HepG2 (cell line): Measurements from ENCODE around the gene MPG. TPM values are rescaled to one million over a fixed set of nuclear protein-coding genes. Genes with fewer than 3 reads are reported as not detected.
A peak's percentile ranks its signal among the peaks of the same experiment; 100 is the strongest.

ENCODE experiments used
- AGO1 ChIP-seq: fragments of 200-400 bp; formaldehyde crosslinking; IDR thresholded peaks from 2 replicates; pipeline ENCODE4 v1.6.1; 2017; ENCODE audit warnings: mild to moderate bottlenecking, low read depth, low read length, moderate library complexity; ENCODE audit not compliant: poor library complexity, severe bottlenecking
- ATF7-NPFF ChIP-seq: sonication (generic); formaldehyde crosslinking; IDR thresholded peaks from 2 replicates; pipeline ENCODE4 v1.8.1; 2023; ENCODE audit warnings: mild to moderate bottlenecking, low read depth, missing genetic modification reagents, moderate library complexity
- CC2D1A ChIP-seq: sonication (generic); formaldehyde crosslinking; IDR thresholded peaks from 2 replicates; pipeline ENCODE4 v1.8.1; 2023; ENCODE audit warnings: mild to moderate bottlenecking, missing genetic modification reagents
- CEBPB ChIP-seq: IDR thresholded peaks from 2 replicates; pipeline ENCODE4 v1.6.1; 2011; ENCODE audit warnings: low read depth, low read length, improper control_type of control experiment, borderline replicate concordance
- DRAP1 ChIP-seq: IDR thresholded peaks from 2 replicates; pipeline ENCODE4 v1.6.1; 2016; ENCODE audit warnings: missing genetic modification reagents, missing compliant biosample characterization
- GTF3A ChIP-seq: sonication (generic); formaldehyde crosslinking; conservative IDR thresholded peaks from 2 replicates; pipeline ENCODE4 v1.4.0; 2020; ENCODE audit warnings: mild to moderate bottlenecking, missing genetic modification reagents
- GZF1 ChIP-seq: sonication (generic); formaldehyde crosslinking; IDR thresholded peaks from 2 replicates; pipeline ENCODE4 v1.5.1; 2020; ENCODE audit warnings: mild to moderate bottlenecking, missing genetic modification reagents
- HMG20B ChIP-seq: conservative IDR thresholded peaks from 2 replicates; pipeline ENCODE4 v1.6.1; 2016; ENCODE audit warnings: missing genetic modification reagents, missing compliant biosample characterization
- MXD1 ChIP-seq: sonication (generic); formaldehyde crosslinking; IDR thresholded peaks from 2 replicates; pipeline ENCODE4 v1.4.0; 2020; ENCODE audit warnings: mild to moderate bottlenecking, missing genetic modification reagents
- NFRKB ChIP-seq: fragments of 450-650 bp; IDR thresholded peaks from 2 replicates; pipeline ENCODE4 v1.6.1; 2017
- NFYC ChIP-seq: IDR thresholded peaks from 2 replicates; pipeline ENCODE4 v1.6.1; 2016; ENCODE audit warnings: missing genetic modification reagents, missing compliant biosample characterization
- PITX1 ChIP-seq: sonication (generic); formaldehyde crosslinking; IDR thresholded peaks from 2 replicates; pipeline ENCODE4 v1.5.1; 2020; ENCODE audit warnings: mild to moderate bottlenecking, missing genetic modification reagents
- POGK ChIP-seq: sonication (generic); formaldehyde crosslinking; conservative IDR thresholded peaks from 2 replicates; pipeline ENCODE4 v1.8.0; 2022; ENCODE audit warnings: mild to moderate bottlenecking, moderate library complexity, missing genetic modification reagents
- RCOR2 ChIP-seq: IDR thresholded peaks from 2 replicates; pipeline ENCODE4 v1.6.1; 2016; ENCODE audit warnings: missing biosample characterization, missing genetic modification reagents
- SP4 ChIP-seq: sonication (generic); formaldehyde crosslinking; IDR thresholded peaks from 2 replicates; pipeline ENCODE4 v1.8.1; 2023; ENCODE audit warnings: mild to moderate bottlenecking, missing genetic modification reagents
- SRSF1 ChIP-seq: fragments of 200-400 bp; formaldehyde crosslinking; optimal IDR thresholded peaks from 2 replicates; pipeline ENCODE3; 2017; ENCODE audit warnings: mild to moderate bottlenecking, low read depth, low read length, moderate library complexity
- SSRP1 ChIP-seq: IDR thresholded peaks from 2 replicates; pipeline ENCODE4 v1.6.1; 2016; ENCODE audit warnings: control low read depth
- TAF15 ChIP-seq: fragments of 200-400 bp; formaldehyde crosslinking; IDR thresholded peaks from one replicate; pipeline ENCODE4 v1.6.1; 2018; ENCODE audit warnings: mild to moderate bottlenecking, low read depth, low read length; ENCODE audit not compliant: poor library complexity, severe bottlenecking
- TMF1 ChIP-seq: sonication (generic); formaldehyde crosslinking; IDR thresholded peaks from 2 replicates; pipeline ENCODE4 v1.8.1; 2022; ENCODE audit warnings: low read depth, missing genetic modification reagents
- XBP1 ChIP-seq: sonication (generic); formaldehyde crosslinking; IDR thresholded peaks from 2 replicates; pipeline ENCODE4 v1.5.0; 2020; ENCODE audit warnings: missing genetic modification reagents
- ZMAT5 ChIP-seq: sonication (generic); formaldehyde crosslinking; IDR thresholded peaks from 2 replicates; pipeline ENCODE4 v1.5.0; 2020; ENCODE audit warnings: mild to moderate bottlenecking, low read depth, missing genetic modification reagents, borderline replicate concordance
- ZNF253 ChIP-seq: sonication (generic); formaldehyde crosslinking; IDR thresholded peaks from 2 replicates; pipeline ENCODE4 v1.8.0; 2022; ENCODE audit warnings: mild to moderate bottlenecking, missing genetic modification reagents, borderline replicate concordance
- ZNF317 ChIP-seq: sonication (generic); formaldehyde crosslinking; IDR thresholded peaks from 2 replicates; pipeline ENCODE4 v1.5.0; 2020; ENCODE audit warnings: mild to moderate bottlenecking, missing genetic modification reagents
- ZNF383 ChIP-seq: sonication (generic); formaldehyde crosslinking; IDR thresholded peaks from 2 replicates; pipeline ENCODE4 v1.4.0; 2020; ENCODE audit warnings: missing genetic modification reagents, mild to moderate bottlenecking, borderline replicate concordance
- ZNF414 ChIP-seq: sonication (generic); formaldehyde crosslinking; IDR thresholded peaks from 2 replicates; pipeline ENCODE4 v1.5.0; 2020; ENCODE audit warnings: missing genetic modification reagents
- ZNF567 ChIP-seq: sonication (generic); formaldehyde crosslinking; IDR thresholded peaks from 2 replicates; pipeline ENCODE4 v1.8.1; 2023; ENCODE audit warnings: mild to moderate bottlenecking, missing genetic modification reagents, borderline replicate concordance
- ZNF589 ChIP-seq: sonication (generic); formaldehyde crosslinking; conservative IDR thresholded peaks from 2 replicates; pipeline ENCODE4 v1.8.0; 2022; ENCODE audit warnings: mild to moderate bottlenecking, moderate library complexity, missing genetic modification reagents
- ZNF749 ChIP-seq: sonication (generic); formaldehyde crosslinking; IDR thresholded peaks from 2 replicates; pipeline ENCODE4 v1.8.0; 2022; ENCODE audit warnings: mild to moderate bottlenecking, missing genetic modification reagents, moderate library complexity, borderline replicate concordance
- polyA plus RNA-seq, 8 experiments: library from polyadenylated mRNA; depleted of rRNA in 3 of 8; stranded (reverse) in 7 of 8; unstranded in 1 of 8; fragments of >200 nt; fragmentation: Illumina TruSeq in 4 of 8; extraction: Trizol in 4 of 8; gene quantifications; 2 replicates each; pipeline versions ENCODE4 v1.2.1 to v1.2.3, GENCODE V29; 2011 to 2016; ENCODE audit warnings: low read depth in 4 of 8, missing spikeins in 1 of 8, mixed read lengths in 1 of 8; ENCODE audit not compliant: insufficient read depth in 1 of 8
- total RNA-seq, 5 experiments: library from RNA; depleted of rRNA; stranded (reverse); fragments of >200 nt; fragmentation: Illumina TruSeq; extraction: Trizol; gene quantifications; 2 replicates each; pipeline ENCODE4 v1.2.3, GENCODE V29; 2016; ENCODE audit warnings: low read depth in 1 of 5

The MPG gene
- total and polyA plus RNA-seq, 2 of the 13 experiments (the other 11 are each of a cell fraction or from before 2014, with no cell fraction given) = 59.1 to 62.5 TPM

- no peak for TF ChIP-seq POGK (CRISPR knock-in tag)
- TF ChIP-seq ZMAT5 (CRISPR knock-in tag) = no peak
- TF ChIP-seq SRSF1 = no peak
- TF ChIP-seq AGO1 = no peak
- TF ChIP-seq DRAP1 (CRISPR knock-in tag) = peak; percentile 49; the same call in 1 of the 2 replicates
- TF ChIP-seq HMG20B (CRISPR knock-in tag) = no peak
- peak; percentile 86; the same call in 1 of the 2 replicates for TF ChIP-seq ZNF749 (CRISPR knock-in tag)
- no peak for TF ChIP-seq GTF3A (CRISPR knock-in tag)
- no peak for TF ChIP-seq GZF1 (CRISPR knock-in tag)
- peak; percentile 67 for TF ChIP-seq MXD1
- TF ChIP-seq CEBPB = no peak
- TF ChIP-seq XBP1 (CRISPR knock-in tag) = no peak
- no peak for TF ChIP-seq SSRP1 (CRISPR knock-in tag)
- TF ChIP-seq TAF15 = no peak
- TF ChIP-seq ZNF589 (CRISPR knock-in tag) = no peak
- peak; percentile 51; the same call in 1 of the 2 replicates for TF ChIP-seq SP4 (CRISPR knock-in tag)
- TF ChIP-seq ZNF317 (CRISPR knock-in tag) = no peak
- no peak for TF ChIP-seq NFYC (CRISPR knock-in tag)
- no peak for TF ChIP-seq PITX1
- no peak for TF ChIP-seq ZNF567
- no peak for TF ChIP-seq ZNF383
- TF ChIP-seq CC2D1A (CRISPR knock-in tag) = no peak
- TF ChIP-seq TMF1 (CRISPR knock-in tag) = no peak
- no peak; the same call in 1 of the 2 replicates for TF ChIP-seq ZNF253
- no peak; the same call in 1 of the 2 replicates for TF ChIP-seq ATF7-NPFF
- TF ChIP-seq NFRKB = no peak
- TF ChIP-seq ZNF414 (CRISPR knock-in tag) = no peak
- TF ChIP-seq RCOR2 (CRISPR knock-in tag) = no peak
Observed at GRCh38 chr16:77807-78443, at the start of gene MPG (continued).
